Erythroblast (primary cell): Measurements from ENCODE around the gene OXCT1.

Source experiments
- GATA1 ChIP-seq: IDR thresholded peaks from 2 replicates; pipeline ENCODE4 v1.6.1; 2011; ENCODE audit warnings: low read depth, mild to moderate bottlenecking, control low read depth, low read length, moderate library complexity
- POLR2A ChIP-seq: IDR thresholded peaks from 2 replicates; pipeline ENCODE4 v1.6.1; 2011; ENCODE audit warnings: mild to moderate bottlenecking, low read length

- TF ChIP-seq POLR2A, result no peak
- no peak for TF ChIP-seq GATA1
These were observed 97.3 kb downstream of the OXCT1 start for GRCh38 chr5:41772785-41773442.
